ENCODE measurements around the gene SYT1.
A peak's percentile ranks its signal among the peaks of the same experiment; 100 is the strongest.

SYT1 gene

DNA sequence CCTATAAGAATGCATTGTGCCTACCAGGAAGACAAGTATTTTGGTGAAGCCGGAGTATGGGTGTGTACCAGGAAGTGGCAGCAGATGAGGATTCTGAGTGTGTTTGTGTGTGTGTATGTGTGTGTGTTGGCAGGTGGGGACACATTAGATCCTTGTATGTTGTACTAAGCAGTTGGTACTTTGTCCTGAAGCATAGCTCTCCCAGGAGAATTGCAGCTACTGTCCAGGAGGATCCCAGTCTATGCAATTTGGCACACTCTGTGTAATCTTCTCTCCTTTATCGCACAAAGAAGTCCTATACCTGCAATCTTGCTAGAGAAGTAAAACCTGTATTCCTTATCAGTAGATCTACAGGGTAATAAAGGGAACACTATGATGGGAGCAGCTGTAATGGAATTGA is 549.7 kb downstream of the SYT1 start:
- Histone ChIP-seq H3K4me3 (ENCODE audit: low read depth, low read length) (no peak overlapping the region), H3K9me3 (ENCODE audit: severe bottlenecking) (no peaks in the 10 kb centered on the region), H3K36me3 (no peaks in the 10 kb centered on the region), H3K27ac (no peak overlapping the region), H3K27me3 (ENCODE audit: insufficient read depth, low read depth, severe bottlenecking) (no peaks in the 10 kb centered on the region)
- TF ChIP-seq, protein P1, sequence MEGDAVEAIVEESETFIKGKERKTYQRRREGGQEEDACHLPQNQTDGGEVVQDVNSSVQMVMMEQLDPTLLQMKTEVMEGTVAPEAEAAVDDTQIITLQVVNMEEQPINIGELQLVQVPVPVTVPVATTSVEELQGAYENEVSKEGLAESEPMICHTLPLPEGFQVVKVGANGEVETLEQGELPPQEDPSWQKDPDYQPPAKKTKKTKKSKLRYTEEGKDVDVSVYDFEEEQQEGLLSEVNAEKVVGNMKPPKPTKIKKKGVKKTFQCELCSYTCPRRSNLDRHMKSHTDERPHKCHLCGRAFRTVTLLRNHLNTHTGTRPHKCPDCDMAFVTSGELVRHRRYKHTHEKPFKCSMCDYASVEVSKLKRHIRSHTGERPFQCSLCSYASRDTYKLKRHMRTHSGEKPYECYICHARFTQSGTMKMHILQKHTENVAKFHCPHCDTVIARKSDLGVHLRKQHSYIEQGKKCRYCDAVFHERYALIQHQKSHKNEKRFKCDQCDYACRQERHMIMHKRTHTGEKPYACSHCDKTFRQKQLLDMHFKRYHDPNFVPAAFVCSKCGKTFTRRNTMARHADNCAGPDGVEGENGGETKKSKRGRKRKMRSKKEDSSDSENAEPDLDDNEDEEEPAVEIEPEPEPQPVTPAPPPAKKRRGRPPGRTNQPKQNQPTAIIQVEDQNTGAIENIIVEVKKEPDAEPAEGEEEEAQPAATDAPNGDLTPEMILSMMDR (IDR thresholded peaks at IDR 0.05; ENCODE audit: low read depth, low read length) = no peak
- no peak for DNase-seq

DNA sequence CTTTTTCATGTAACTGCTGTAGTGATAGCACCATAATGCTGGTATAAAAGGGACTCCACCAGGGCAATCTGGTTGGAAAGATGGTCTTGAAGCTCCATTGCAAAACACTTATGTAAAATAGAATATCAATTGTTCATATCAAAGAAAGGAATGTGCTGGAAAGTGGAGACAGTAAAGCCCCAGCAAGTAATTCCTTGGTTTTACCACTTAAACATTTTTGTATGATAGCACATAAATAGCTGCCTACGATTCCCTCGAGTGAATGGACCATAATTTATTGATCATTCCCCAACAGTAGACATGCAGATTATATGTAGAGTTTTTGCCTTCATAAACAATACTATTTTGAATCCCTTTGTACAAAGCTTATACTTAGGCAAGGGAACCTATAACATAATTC is 550.7 kb downstream of the SYT1 start:
- Histone ChIP-seq H3K4me3 (ENCODE audit: low read depth, low read length) (no peak overlapping the region), H3K27ac (no peak overlapping the region), H3K9me3 (ENCODE audit: severe bottlenecking) (no peaks in the 10 kb centered on the region), H3K36me3 (no peaks in the 10 kb centered on the region), H3K27me3 (ENCODE audit: insufficient read depth, low read depth, severe bottlenecking) (no peaks in the 10 kb centered on the region)
- TF ChIP-seq, protein P1 (IDR thresholded peaks at IDR 0.05; ENCODE audit: low read depth, low read length) = no peak
- DNase-seq = no peak

DNA sequence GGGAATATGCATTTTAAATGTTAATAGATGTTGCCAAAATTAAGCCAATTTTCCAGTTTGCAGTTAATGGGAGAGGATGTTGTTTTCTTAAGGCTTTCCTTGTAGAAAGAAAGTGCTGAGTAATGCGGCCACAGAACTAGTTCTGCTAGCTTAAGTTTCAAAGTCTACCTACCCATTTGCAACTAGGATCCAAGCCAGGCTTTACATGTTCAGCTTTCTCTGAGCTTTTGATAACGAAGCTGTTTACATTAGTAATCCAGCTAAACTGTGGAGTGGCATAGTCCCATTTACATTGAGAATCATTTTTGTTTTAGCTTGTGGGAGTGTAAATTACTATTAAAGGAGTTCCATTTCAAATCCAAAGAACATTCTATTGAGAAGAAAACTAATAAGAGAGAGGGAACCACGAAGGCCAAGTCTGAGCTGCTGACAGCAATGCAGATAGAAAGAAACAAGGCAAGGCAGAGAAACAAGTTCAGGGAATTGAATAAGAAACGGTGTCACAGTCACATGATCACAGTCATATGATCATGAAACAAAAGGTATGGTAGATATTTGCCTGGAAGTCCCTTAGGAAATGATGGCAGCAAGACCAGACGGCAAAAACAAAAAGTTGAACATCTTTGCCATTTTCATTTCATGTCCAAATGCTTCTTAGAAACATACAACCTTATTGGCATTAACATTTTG is 551.3 kb downstream of the SYT1 start:
- DNase-seq = no peak
- no peaks in the 10 kb centered on the region for H3K36me3 ChIP-seq
- TF ChIP-seq, protein P1 (IDR thresholded peaks at IDR 0.05; ENCODE audit: low read depth, low read length) = no peak
- H3K9me3 ChIP-seq (ENCODE audit: severe bottlenecking) = no peaks in the 10 kb centered on the region
- H3K4me3 ChIP-seq (ENCODE audit: low read depth, low read length) = no peak overlapping the region
- H3K27me3 ChIP-seq (ENCODE audit: insufficient read depth, low read depth, severe bottlenecking) = no peaks in the 10 kb centered on the region
- no peak overlapping the region for H3K27ac ChIP-seq

DNA sequence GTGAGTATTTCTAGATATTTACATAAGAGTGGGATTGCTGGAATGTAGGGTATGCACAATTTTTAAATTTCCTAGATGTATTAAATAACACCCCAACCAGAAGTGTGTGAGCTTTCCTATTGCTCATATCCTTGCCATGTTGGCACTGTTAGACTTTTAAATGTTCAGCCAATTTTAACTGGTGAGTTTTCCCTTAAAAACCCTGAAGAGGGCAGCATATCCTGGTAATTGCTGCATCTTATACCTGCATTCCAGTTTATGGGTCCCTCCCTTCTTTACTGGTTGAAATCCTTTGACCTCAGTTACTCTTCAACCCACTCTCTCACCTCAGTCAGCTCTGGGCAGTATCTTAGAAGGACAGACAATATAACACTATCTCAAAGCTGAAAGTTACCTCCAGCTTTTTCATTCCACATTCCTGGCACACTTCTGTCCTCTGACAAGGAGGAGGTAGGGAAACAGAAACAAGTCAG is 555.6 kb downstream of the SYT1 start:
- TF ChIP-seq, protein P1 (IDR thresholded peaks at IDR 0.05; ENCODE audit: low read depth, low read length) = peak; percentile 40; the same call in 1 of the 2 replicates
- DNase-seq = no peak
- H3K36me3 ChIP-seq = no peaks in the 10 kb centered on the region
- H3K27me3 ChIP-seq (ENCODE audit: insufficient read depth, low read depth, severe bottlenecking) = no peaks in the 10 kb centered on the region
- H3K27ac ChIP-seq = no peak overlapping the region
- H3K9me3 ChIP-seq (ENCODE audit: severe bottlenecking) = no peaks in the 10 kb centered on the region
- H3K4me3 ChIP-seq (ENCODE audit: low read depth, low read length) = no peak overlapping the region

DNA sequence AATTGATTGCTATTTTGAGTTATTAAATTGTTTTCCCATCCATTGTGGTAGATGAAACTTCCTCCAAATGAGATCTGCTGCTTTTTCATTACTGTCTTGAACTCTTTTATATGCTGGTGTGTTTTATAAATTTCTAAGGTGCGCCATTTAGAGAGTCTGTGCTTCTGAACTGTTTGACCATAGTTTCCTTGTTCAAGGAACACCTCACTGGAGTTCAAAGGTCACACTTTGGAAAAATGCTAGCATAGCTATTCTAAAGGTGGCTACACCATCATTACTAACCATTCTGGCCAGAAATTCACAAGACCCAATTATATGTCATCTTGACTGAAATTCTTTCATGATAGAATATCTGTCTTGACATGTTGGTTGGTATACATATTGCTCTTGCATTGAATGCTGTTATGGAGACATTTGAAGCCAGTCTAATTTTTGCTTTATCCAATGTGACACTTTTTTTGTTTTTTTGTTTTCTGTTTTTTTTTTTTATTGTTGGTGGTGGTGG is 556.7 kb downstream of the SYT1 start:
- TF ChIP-seq, protein P1 (IDR thresholded peaks at IDR 0.05; ENCODE audit: low read depth, low read length) = no peak
- no peak for DNase-seq
- H3K36me3 ChIP-seq = no peaks in the 10 kb centered on the region
- H3K27me3 ChIP-seq (ENCODE audit: insufficient read depth, low read depth, severe bottlenecking) = no peaks in the 10 kb centered on the region
- H3K4me3 ChIP-seq (ENCODE audit: low read depth, low read length) = no peak overlapping the region
- H3K27ac ChIP-seq = no peak overlapping the region
- no peaks in the 10 kb centered on the region for H3K9me3 ChIP-seq (ENCODE audit: severe bottlenecking)
